IMR-90 (cell line): ENCODE results near the gene XPO6. TPM values are rescaled to one million over a fixed set of nuclear protein-coding genes. Genes with fewer than 3 reads are reported as not detected.

Experiments used
- ATAC-seq: fragments of 200-7000 bp; cut with Tn5 transposase; 2 replicates; pipeline ENCODE4 v1.9.1; 2020; ENCODE audit warnings: low read depth, mild to moderate bottlenecking, moderate library complexity
- BruUV-seq: library from RNA; stranded (reverse); fragments of 400-500 nt; replicated peaks from 2 replicates; lab custom pipeline; 2021; lab: Mats Ljungman, UMichigan
- CTCF ChIA-PET: fragments of 300-600 bp; formaldehyde crosslinking; extraction: SDS; loops from one replicate; lab custom pipeline; 2021; ENCODE audit warnings: antibody characterized with exemption; lab: Yijun Ruan, JAX
- POLR2A ChIA-PET: fragments of 300-600 bp; sonication (Branson Sonifier 250); formaldehyde crosslinking; loops from one replicate; lab custom pipeline; 2022; ENCODE audit warnings: antibody characterized with exemption; ENCODE audit not compliant: unreplicated experiment; lab: Charles Lee
- DNase-seq: peaks from one replicate; pipeline ENCODE4 v3.0.0; 2013
- H2AFZ ChIP-seq: replicated peaks from 2 replicates; pipeline ENCODE3; 2013; ENCODE audit warnings: low read length, mild to moderate bottlenecking; ENCODE audit not compliant: poor library complexity
- H2AK5ac ChIP-seq: 2 replicates; pipeline ENCODE4 v1.6.1; 2013; ENCODE audit warnings: low read depth, low read length, inconsistent platforms
- H2AK9ac ChIP-seq: replicated peaks from 2 replicates; pipeline ENCODE3; 2013; ENCODE audit warnings: mild to moderate bottlenecking, low read depth, low read length, moderate library complexity; ENCODE audit not compliant: poor library complexity
- H2BK120ac ChIP-seq: 2 replicates; pipeline ENCODE4 v1.6.1; 2013; ENCODE audit warnings: low read depth, low read length, inconsistent platforms
- H2BK15ac ChIP-seq: 3 replicates; pipeline ENCODE4 v1.6.1; 2013; ENCODE audit warnings: low read depth, low read length, inconsistent platforms
- H2BK20ac ChIP-seq: 2 replicates; pipeline ENCODE4 v1.6.1; 2013; ENCODE audit warnings: low read depth, mild to moderate bottlenecking, inconsistent platforms, low read length, moderate library complexity
- H2BK5ac ChIP-seq: 2 replicates; pipeline ENCODE4 v1.6.1; 2013; ENCODE audit warnings: mild to moderate bottlenecking, low read depth, low read length, inconsistent platforms; ENCODE audit not compliant: poor library complexity, severe bottlenecking
- H3K14ac ChIP-seq: replicated peaks from 2 replicates; pipeline ENCODE4 v1.6.1; 2013; ENCODE audit warnings: low read depth, low read length, inconsistent platforms
- H3K18ac ChIP-seq: 2 replicates; pipeline ENCODE4 v1.6.1; 2013; ENCODE audit warnings: low read depth, low read length, control low read depth
- H3K23ac ChIP-seq: 2 replicates; pipeline ENCODE4 v1.6.1; 2013; ENCODE audit warnings: low read depth, low read length, inconsistent platforms
- H3K27ac ChIP-seq: 2 replicates; pipeline ENCODE4 v1.5.1; 2013; ENCODE audit warnings: mild to moderate bottlenecking, control low read depth, low read length; ENCODE audit not compliant: insufficient read depth
- H3K27me3 ChIP-seq: 2 replicates; pipeline ENCODE4 v1.6.1; 2013; ENCODE audit warnings: low read length; ENCODE audit not compliant: control insufficient read depth, insufficient read depth
- H3K36me3 ChIP-seq: 2 replicates; pipeline ENCODE4 v1.6.1; 2013; ENCODE audit warnings: low read length, mixed read lengths; ENCODE audit not compliant: control insufficient read depth, insufficient read depth
- H3K4ac ChIP-seq: 2 replicates; pipeline ENCODE4 v1.6.1; 2013; ENCODE audit warnings: low read depth, low read length, inconsistent platforms
- H3K4me1 ChIP-seq: 2 replicates; pipeline ENCODE4 v1.6.1; 2013; ENCODE audit warnings: low read length, mixed read lengths; ENCODE audit not compliant: control insufficient read depth, insufficient read depth
- H3K4me2 ChIP-seq: 2 replicates; pipeline ENCODE4 v1.6.1; 2013; ENCODE audit warnings: low read depth, mild to moderate bottlenecking, control low read depth, low read length, moderate library complexity
- H3K4me3 ChIP-seq: 2 replicates; pipeline ENCODE4 v1.5.1; 2013; ENCODE audit warnings: low read depth, mild to moderate bottlenecking, control low read depth, low read length, moderate library complexity; ENCODE audit not compliant: insufficient read depth
- H3K56ac ChIP-seq: 2 replicates; pipeline ENCODE4 v1.6.1; 2013; ENCODE audit warnings: low read length, inconsistent platforms; ENCODE audit not compliant: insufficient read depth; ENCODE audit errors: extremely low read depth
- H3K79me1 ChIP-seq, 2 experiments: 2 replicates each; pipeline ENCODE4 v1.6.1; 2013; ENCODE audit warnings: low read length in 2 of 2, inconsistent platforms in 1 of 2, low read depth in 1 of 2
- H3K9ac ChIP-seq: 2 replicates; pipeline ENCODE4 v1.6.1; 2013; ENCODE audit warnings: low read depth, low read length, control low read depth
- H3K9me1 ChIP-seq: 2 replicates; pipeline ENCODE4 v1.6.1; 2013; ENCODE audit warnings: low read length, inconsistent platforms; ENCODE audit not compliant: insufficient read depth
- H3K9me3 ChIP-seq: 2 replicates; pipeline ENCODE4 v1.6.1; 2013; ENCODE audit warnings: low read length; ENCODE audit not compliant: control insufficient read depth, insufficient read depth
- H4K20me1 ChIP-seq: 2 replicates; pipeline ENCODE4 v1.6.1; 2013; ENCODE audit warnings: low read length, inconsistent platforms; ENCODE audit not compliant: insufficient read depth
- H4K5ac ChIP-seq: 2 replicates; pipeline ENCODE4 v1.6.1; 2013; ENCODE audit warnings: mild to moderate bottlenecking, low read depth, low read length, control low read depth
- H4K8ac ChIP-seq, 2 experiments: 2 replicates each; pipeline ENCODE4 v1.6.1; 2013; ENCODE audit warnings: low read depth in 2 of 2, low read length in 2 of 2, control low read depth in 1 of 2, inconsistent platforms in 1 of 2
- H4K91ac ChIP-seq: 2 replicates; pipeline ENCODE4 v1.6.1; 2013; ENCODE audit warnings: low read depth, low read length, inconsistent platforms; ENCODE audit not compliant: insufficient read depth
- CHD1 ChIP-seq: IDR thresholded peaks from 2 replicates; pipeline ENCODE4 v1.6.1; 2012; ENCODE audit warnings: low read depth, low read length, improper control_type of control experiment
- MAFK ChIP-seq: IDR thresholded peaks from 2 replicates; pipeline ENCODE4 v1.6.1; 2012; ENCODE audit warnings: low read depth, low read length, improper control_type of control experiment
- MXI1 ChIP-seq: IDR thresholded peaks from 2 replicates; pipeline ENCODE4 v1.6.1; 2012; ENCODE audit warnings: low read depth, mild to moderate bottlenecking, low read length, moderate library complexity, borderline replicate concordance
- NFE2L2 ChIP-seq: fragments of 150-350 bp; IDR thresholded peaks from 2 replicates; pipeline ENCODE4 v1.6.1; 2016; ENCODE audit warnings: low read depth, mild to moderate bottlenecking, low read length
- RAD21 ChIP-seq: IDR thresholded peaks from 2 replicates; pipeline ENCODE4 v1.6.1; 2012; ENCODE audit warnings: low read length, improper control_type of control experiment
- SMC3 ChIP-seq: fragments of 150-350 bp; IDR thresholded peaks from 2 replicates; pipeline ENCODE4 v1.6.1; 2016; ENCODE audit warnings: low read depth, mild to moderate bottlenecking, antibody characterized with exemption, low read length, moderate library complexity
- WGBS, 2 experiments: methylation state at CpG; one replicate each; pipeline versions ENCODE4 v1.1.5 to v1.1.7; 2013; ENCODE audit warnings: missing lambda C conversion rate in 2 of 2; ENCODE audit not compliant: insufficient read length in 1 of 2; ENCODE audit errors: extremely low coverage in 2 of 2; 5-methylcytosine and 5-hydroxymethylcytosine counted together
- dilution Hi-C: fragments of 300-500 bp; cut with HindIII; formaldehyde crosslinking; loops from one replicate; pipeline ENCODE4 v1.14.3; 2018; ENCODE audit warnings: low sequenced_read_pairs; ENCODE audit not compliant: unreplicated experiment
- in situ Hi-C: fragments of 300-500 bp; cut with MboI; formaldehyde crosslinking; loops from 3 replicates; pipeline ENCODE4 v1.14.3; 2019; ENCODE audit warnings: low sequenced_read_pairs, inconsistent platforms, mixed read lengths
- intact Hi-C: fragments of 100-400 bp; cut with micrococcal nuclease; formaldehyde crosslinking; loops from 2 replicates; pipeline ENCODE4 v1.10.0; 2022
- polyA plus RNA-seq, 3 experiments: library from polyadenylated mRNA; depleted of rRNA; stranded (reverse); fragments of >200 nt; gene quantifications; 2 replicates each; pipeline ENCODE4 v1.2.3, GENCODE V29; 2012; ENCODE audit warnings: low replicate concordance in 1 of 3
- total RNA-seq: library from RNA; depleted of rRNA; stranded (reverse); fragments of >200 nt; gene quantifications from 2 replicates; pipeline ENCODE4 v1.2.3, GENCODE V29; 2012
- TF ChIP-seq, protein P1 (sequence below): conservative IDR thresholded peaks from 2 replicates; pipeline ENCODE4 v1.5.1; 2012; ENCODE audit warnings: mild to moderate bottlenecking, low read depth, low read length, improper control_type of control experiment

The XPO6 gene
- total and polyA plus RNA-seq, 2 of the 4 experiments (the other 2 are of a cell fraction), result 108 to 184 TPM

- WGBS, 2 experiments, result 61% methylated on average over 9 of the region's 15 CpGs; no CpG with 5 or more reads in 1 of the 2 experiments
- H2BK5ac ChIP-seq, result no peak overlapping the region
- H2AK5ac ChIP-seq, result no peak overlapping the region
- no peak overlapping the region for H3K4ac ChIP-seq
- no peak overlapping the region for H3K4me2 ChIP-seq
- H3K9me1 ChIP-seq, result 0 out of 2 replicates have a peak, but pooled peaks cover 4% of the 10 kb centered on the region
- in situ Hi-C loops, result loop anchor here (10.0 kb wide), 1 partner anchor 280 kb away; no protein-coding TSS in a partner anchor
- H3K18ac ChIP-seq, result no peak overlapping the region
- H3K56ac ChIP-seq, result no peak overlapping the region
- H2BK15ac ChIP-seq, result no peak overlapping the region
- H2BK20ac ChIP-seq, result no peak overlapping the region
- H3K27me3 ChIP-seq, result peaks cover 62% of the 10 kb centered on the region
- no peak overlapping the region for H3K9ac ChIP-seq
- no peaks in the 10 kb centered on the region for H3K9me3 ChIP-seq
- dilution Hi-C loops, result no loop called here
- H3K27ac ChIP-seq, result no peak overlapping the region
- CTCF ChIA-PET, result interaction anchor here (0.6 kb wide), 1 partner anchor 569 kb away, joined by 4 read pairs; no protein-coding TSS in a partner anchor
- no peaks in the 10 kb centered on the region for H3K4me1 ChIP-seq
- H3K4me3 ChIP-seq, result no peak overlapping the region
- no peak overlapping the region for H4K91ac ChIP-seq
- H3K14ac ChIP-seq, result no peak overlapping the region
- no peak for DNase-seq
- no peak overlapping the region for H4K8ac ChIP-seq
- H2AFZ ChIP-seq, result no peak overlapping the region
- intact Hi-C loops, result no loop called here
- POLR2A ChIA-PET, result no interaction called here
- no TSS peak for BruUV-seq
- TF ChIP-seq SMC3 (no peak), RAD21 (no peak), MXI1 (no peak), MAFK (no peak), CHD1 (no peak), NFE2L2 (no peak)
- TF ChIP-seq, protein P1, sequence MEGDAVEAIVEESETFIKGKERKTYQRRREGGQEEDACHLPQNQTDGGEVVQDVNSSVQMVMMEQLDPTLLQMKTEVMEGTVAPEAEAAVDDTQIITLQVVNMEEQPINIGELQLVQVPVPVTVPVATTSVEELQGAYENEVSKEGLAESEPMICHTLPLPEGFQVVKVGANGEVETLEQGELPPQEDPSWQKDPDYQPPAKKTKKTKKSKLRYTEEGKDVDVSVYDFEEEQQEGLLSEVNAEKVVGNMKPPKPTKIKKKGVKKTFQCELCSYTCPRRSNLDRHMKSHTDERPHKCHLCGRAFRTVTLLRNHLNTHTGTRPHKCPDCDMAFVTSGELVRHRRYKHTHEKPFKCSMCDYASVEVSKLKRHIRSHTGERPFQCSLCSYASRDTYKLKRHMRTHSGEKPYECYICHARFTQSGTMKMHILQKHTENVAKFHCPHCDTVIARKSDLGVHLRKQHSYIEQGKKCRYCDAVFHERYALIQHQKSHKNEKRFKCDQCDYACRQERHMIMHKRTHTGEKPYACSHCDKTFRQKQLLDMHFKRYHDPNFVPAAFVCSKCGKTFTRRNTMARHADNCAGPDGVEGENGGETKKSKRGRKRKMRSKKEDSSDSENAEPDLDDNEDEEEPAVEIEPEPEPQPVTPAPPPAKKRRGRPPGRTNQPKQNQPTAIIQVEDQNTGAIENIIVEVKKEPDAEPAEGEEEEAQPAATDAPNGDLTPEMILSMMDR, result no peak
- H4K5ac ChIP-seq, result no peak overlapping the region
- no peak for ATAC-seq
- H3K36me3 ChIP-seq, result no peaks in the 10 kb centered on the region
- no peaks in the 10 kb centered on the region for H4K20me1 ChIP-seq
- H2AK9ac ChIP-seq, result no peak overlapping the region
- H3K23ac ChIP-seq, result no peak overlapping the region
- no peaks in the 10 kb centered on the region for H3K79me1 ChIP-seq
- no peak overlapping the region for H2BK120ac ChIP-seq
These were observed 147.0 kb downstream of the XPO6 start for GRCh38 chr16:28064706-28065249.
